BJ (cell line): ENCODE data around the gene CD163L1. TPM values are rescaled to one million over a fixed set of nuclear protein-coding genes. Genes with fewer than 3 reads are reported as not detected.

Experiments
- CTCF ChIA-PET: fragments of 350-600 bp; formaldehyde crosslinking; extraction: SDS; loops from one replicate; lab custom pipeline; 2021; ENCODE audit warnings: antibody characterized with exemption, inconsistent platforms; lab: Yijun Ruan, JAX
- POLR2A ChIA-PET: fragments of 300-600 bp; sonication (Branson Sonifier 250); formaldehyde crosslinking; extraction: SDS; loops from one replicate; lab custom pipeline; 2021; ENCODE audit warnings: antibody characterized with exemption; lab: Charles Lee
- DNase-seq: peaks from one replicate; pipeline ENCODE4 v3.0.0-alpha.2; 2011; ENCODE audit warnings: low read depth
- H3K27me3 ChIP-seq: 2 replicates; pipeline ENCODE4 v1.6.0; 2011; ENCODE audit warnings: low read length; ENCODE audit not compliant: control insufficient read depth, insufficient read depth
- H3K36me3 ChIP-seq: 2 replicates; pipeline ENCODE4 v1.5.1; 2011; ENCODE audit warnings: low read length; ENCODE audit not compliant: control insufficient read depth, insufficient read depth
- H3K4me3 ChIP-seq: 2 replicates; pipeline ENCODE4 v1.5.1; 2011; ENCODE audit warnings: low read depth, mild to moderate bottlenecking, control low read depth, low read length
- CTCF ChIP-seq: IDR thresholded peaks from 2 replicates; pipeline ENCODE4 v1.5.1; 2011; ENCODE audit warnings: low read depth, mild to moderate bottlenecking, control low read depth, inconsistent platforms, low read length, moderate library complexity; ENCODE audit not compliant: insufficient read depth
- polyA plus RNA-seq: library from polyadenylated mRNA; depleted of rRNA; stranded (reverse); fragments of >200 nt; gene quantifications from 2 replicates; pipeline ENCODE4 v1.2.3, GENCODE V29; 2011

CD163L1 gene
- polyA plus RNA-seq, 1 experiment, result 1.0 TPM

DNA sequence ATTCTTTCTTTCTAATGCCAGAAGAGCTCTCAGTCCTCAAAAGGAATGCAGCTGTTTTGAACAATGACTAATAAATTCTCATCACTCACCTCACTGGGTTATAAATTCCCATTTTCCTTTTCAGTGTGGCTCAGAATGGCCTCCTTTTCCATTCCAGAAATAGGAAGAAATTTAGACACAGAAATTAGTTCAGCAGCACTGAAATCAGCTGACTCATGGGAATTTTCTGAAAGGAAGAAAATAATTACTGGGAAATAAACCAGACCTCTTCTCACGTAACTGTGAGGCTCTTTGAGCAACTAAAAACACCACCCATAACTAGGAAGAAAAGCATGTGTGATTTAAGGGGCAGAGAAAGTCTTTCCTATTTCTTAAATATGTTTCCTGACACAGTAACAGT lies 35.8 kb upstream of the CD163L1 start:
- CTCF ChIA-PET, result interaction anchor here (1.3 kb wide), 1 partner anchor 161 kb away, joined by 3 read pairs; no protein-coding TSS in a partner anchor
- Histone ChIP-seq H3K27me3 (no peaks in the 10 kb centered on the region; the same call in 1 of the 2 replicates), H3K36me3 (no peaks in the 10 kb centered on the region), H3K4me3 (no peak overlapping the region)
- POLR2A ChIA-PET, result no interaction called here
- no peak for DNase-seq
- TF ChIP-seq CTCF, result no peak

DNA sequence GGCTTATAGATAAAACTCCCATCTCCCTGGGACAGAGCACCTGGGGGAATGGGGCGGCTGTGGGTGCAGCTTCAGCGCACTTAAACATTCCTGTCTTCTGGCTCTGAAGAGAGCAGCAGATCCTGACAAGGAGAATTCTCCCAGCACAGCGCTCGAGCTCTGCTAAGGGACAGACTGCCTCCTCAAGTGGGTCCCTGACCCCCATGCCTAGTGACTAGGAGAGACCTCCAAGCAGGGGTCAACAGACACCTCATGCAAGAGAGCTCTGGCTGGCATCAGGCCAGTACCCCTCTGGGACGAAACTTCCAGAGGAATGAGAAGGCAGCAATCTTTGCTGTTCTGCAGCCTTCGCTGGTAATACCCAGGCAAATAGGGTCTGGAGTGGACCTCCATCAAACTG lies 28.1 kb upstream of the CD163L1 start:
- CTCF ChIA-PET, result interaction anchor here (0.6 to 0.8 kb wide), 2 partner anchors 24 to 69 kb away, joined by 3 to 4 read pairs; no protein-coding TSS in a partner anchor
- Histone ChIP-seq H3K4me3 (no peak overlapping the region), H3K27me3 (no peaks in the 10 kb centered on the region; the same call in 1 of the 2 replicates), H3K36me3 (no peaks in the 10 kb centered on the region)
- POLR2A ChIA-PET, result no interaction called here
- no peak for TF ChIP-seq CTCF
- no peak for DNase-seq

DNA sequence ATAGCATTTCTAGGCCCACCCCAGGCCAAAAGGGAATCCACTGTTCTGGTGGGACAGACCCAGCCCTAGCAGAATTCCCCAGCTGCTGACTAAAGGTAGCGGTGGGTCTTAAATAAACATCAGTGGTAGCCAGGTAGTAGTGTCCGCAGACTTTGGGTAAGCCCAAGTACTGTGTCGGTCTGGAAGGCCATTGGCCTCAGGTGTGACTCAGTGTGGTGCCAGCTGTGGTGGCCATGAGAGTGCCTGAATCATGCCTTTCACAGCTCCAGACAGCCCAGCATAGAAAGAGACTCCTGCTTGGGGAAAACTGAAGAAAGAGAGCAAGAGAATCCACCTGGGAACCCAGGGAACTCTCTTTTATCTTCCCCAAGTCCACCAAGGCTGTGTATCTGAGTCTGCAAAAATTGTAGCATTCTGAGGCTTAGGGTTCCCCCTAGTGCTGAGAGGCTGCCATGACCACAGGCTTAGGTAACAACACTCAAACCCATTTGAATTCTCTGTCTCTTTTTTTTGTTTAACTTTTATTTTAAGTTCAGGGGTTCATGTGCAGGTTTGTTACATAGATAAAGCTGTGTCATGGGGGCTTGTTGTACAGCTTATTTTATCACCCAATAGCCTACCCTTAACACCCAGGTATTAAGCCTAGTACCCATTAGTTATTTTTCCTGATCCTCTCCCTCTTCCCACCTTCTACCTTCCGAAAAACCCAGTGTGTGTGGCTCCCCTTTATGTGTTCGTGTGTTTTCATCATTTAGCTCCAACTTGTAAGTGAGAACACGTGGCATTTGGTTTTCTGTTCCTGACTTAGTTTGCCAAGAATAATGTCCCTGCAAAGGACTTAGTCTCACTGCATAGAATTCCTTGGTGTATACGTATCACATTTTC lies 16.7 kb upstream of the CD163L1 start:
- POLR2A ChIA-PET, result no interaction called here
- Histone ChIP-seq H3K36me3 (no peaks in the 10 kb centered on the region), H3K27me3 (no peaks in the 10 kb centered on the region), H3K4me3 (no peak overlapping the region)
- TF ChIP-seq CTCF, result peak; percentile 84
- CTCF ChIA-PET, result interaction anchor here (0.8 to 2.3 kb wide), 13 partner anchors 11 to 250 kb away, joined by 3 to 10 read pairs (median 4); no protein-coding TSS in a partner anchor
- DNase-seq, result no peak

GRCh38 chr12:7459973-7460372 lies 16.0 kb upstream of the CD163L1 start:
- no peak for DNase-seq
- H3K4me3 ChIP-seq, result no peak overlapping the region
- H3K36me3 ChIP-seq, result no peaks in the 10 kb centered on the region
- no peak for TF ChIP-seq CTCF
- no peaks in the 10 kb centered on the region for H3K27me3 ChIP-seq
- ChIA-PET POLR2A (no interaction called here), CTCF (interaction anchor here (0.8 to 2.2 kb wide), 10 partner anchors 15 to 242 kb away, joined by 3 to 10 read pairs (median 4); no protein-coding TSS in a partner anchor)

GRCh38 chr12:7451756-7452155 lies 7.8 kb upstream of the CD163L1 start:
- no peak for DNase-seq
- no peak overlapping the region for H3K4me3 ChIP-seq
- no peaks in the 10 kb centered on the region for H3K36me3 ChIP-seq
- H3K27me3 ChIP-seq, result 0 out of 2 replicates have a peak, but pooled peaks cover 1% of the 10 kb centered on the region
- CTCF ChIA-PET, result interaction anchor here (0.7 to 0.9 kb wide), 2 partner anchors 12 to 561 kb away, joined by 3 read pairs; no protein-coding TSS in a partner anchor
- TF ChIP-seq CTCF, result no peak
- POLR2A ChIA-PET, result no interaction called here
